HL-60 (cell line): Measurements from ENCODE around the gene CST9.

Source experiments
- DNase-seq, 2 experiments: peaks; one replicate each; pipeline ENCODE4 v3.0.0-alpha.2; 2010 to 2020; ENCODE audit warnings: low read depth in 1 of 2, low spot score in 1 of 2
- H3K27ac ChIP-seq: fragments of 250-450 bp; sonication (Bioruptor Pico); replicated peaks from 2 replicates; pipeline ENCODE4 v1.5.1; 2020; ENCODE audit warnings: mild to moderate bottlenecking, moderate library complexity
- H3K27me3 ChIP-seq: fragments of 250-450 bp; sonication (Bioruptor Pico); 2 replicates; pipeline ENCODE4 v1.5.1; 2021; ENCODE audit warnings: mild to moderate bottlenecking, moderate library complexity; ENCODE audit not compliant: insufficient read depth, poor library complexity, severe bottlenecking
- H3K4me3 ChIP-seq: replicated peaks from 2 replicates; pipeline ENCODE4 v1.5.1; 2011; ENCODE audit warnings: mild to moderate bottlenecking, control low read depth, low read length; ENCODE audit not compliant: insufficient read depth
- GABPA ChIP-seq: IDR thresholded peaks from 2 replicates; pipeline ENCODE4 v1.6.1; 2012; ENCODE audit warnings: low read depth
- POLR2AphosphoS5 ChIP-seq: IDR thresholded peaks from 2 replicates; pipeline ENCODE4 v1.6.1; 2012; ENCODE audit warnings: low read depth
- SPI1 ChIP-seq: IDR thresholded peaks from 2 replicates; pipeline ENCODE4 v1.6.1; 2012; ENCODE audit warnings: low read depth, mild to moderate bottlenecking, borderline replicate concordance
- TF ChIP-seq, protein P1 (sequence below): IDR thresholded peaks from one replicate; pipeline ENCODE4 v1.5.1; 2011; ENCODE audit warnings: low read length, control low read depth, inconsistent platforms; ENCODE audit not compliant: insufficient read depth
- TF ChIP-seq, protein P2 (sequence below): IDR thresholded peaks from 2 replicates; pipeline ENCODE4 v1.6.1; 2012; ENCODE audit warnings: low read depth; ENCODE audit not compliant: insufficient replicate concordance

CST9 gene

DNA sequence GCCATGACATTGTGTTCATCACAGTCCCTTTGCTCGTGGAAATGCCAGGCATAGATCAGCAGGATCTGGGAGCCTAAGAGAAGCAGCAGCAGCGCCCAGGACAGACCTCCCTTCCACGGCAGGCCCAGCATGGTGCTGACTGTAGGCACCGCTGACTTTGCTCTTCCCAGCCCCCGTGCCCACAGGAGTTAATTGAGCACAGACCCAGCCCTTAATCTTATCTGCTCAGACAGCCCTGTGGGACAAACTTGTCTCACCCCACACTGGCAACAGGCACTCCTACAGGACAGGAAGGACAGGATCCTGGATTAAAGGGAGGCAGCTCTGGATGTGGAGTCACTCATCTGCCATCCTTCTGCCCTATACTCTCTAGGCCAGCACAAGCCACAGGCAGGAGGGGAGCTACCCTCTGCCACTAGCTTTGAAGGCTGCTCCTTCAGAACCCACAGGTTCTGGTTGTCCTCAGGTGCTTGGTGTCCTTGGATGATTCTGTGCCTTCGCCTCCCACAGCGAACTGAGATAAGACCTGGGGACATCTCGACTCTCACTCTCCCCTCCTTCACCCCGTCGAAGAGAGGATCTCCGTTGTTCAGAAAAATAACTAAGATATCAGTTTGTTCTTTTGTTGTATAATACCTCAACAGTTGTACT lies 37.3 kb downstream of the CST9 start, which contains the start of gene CST9L:
Gene CST9L (minus strand): TSS at position 165 of the 651 bp plus-strand sequence. CDS start 34 bp downstream, at position 131.
- no peak for TF ChIP-seq SPI1
- TF ChIP-seq POLR2AphosphoS5: no peak
- TF ChIP-seq GABPA: no peak
- TF ChIP-seq, protein P1, sequence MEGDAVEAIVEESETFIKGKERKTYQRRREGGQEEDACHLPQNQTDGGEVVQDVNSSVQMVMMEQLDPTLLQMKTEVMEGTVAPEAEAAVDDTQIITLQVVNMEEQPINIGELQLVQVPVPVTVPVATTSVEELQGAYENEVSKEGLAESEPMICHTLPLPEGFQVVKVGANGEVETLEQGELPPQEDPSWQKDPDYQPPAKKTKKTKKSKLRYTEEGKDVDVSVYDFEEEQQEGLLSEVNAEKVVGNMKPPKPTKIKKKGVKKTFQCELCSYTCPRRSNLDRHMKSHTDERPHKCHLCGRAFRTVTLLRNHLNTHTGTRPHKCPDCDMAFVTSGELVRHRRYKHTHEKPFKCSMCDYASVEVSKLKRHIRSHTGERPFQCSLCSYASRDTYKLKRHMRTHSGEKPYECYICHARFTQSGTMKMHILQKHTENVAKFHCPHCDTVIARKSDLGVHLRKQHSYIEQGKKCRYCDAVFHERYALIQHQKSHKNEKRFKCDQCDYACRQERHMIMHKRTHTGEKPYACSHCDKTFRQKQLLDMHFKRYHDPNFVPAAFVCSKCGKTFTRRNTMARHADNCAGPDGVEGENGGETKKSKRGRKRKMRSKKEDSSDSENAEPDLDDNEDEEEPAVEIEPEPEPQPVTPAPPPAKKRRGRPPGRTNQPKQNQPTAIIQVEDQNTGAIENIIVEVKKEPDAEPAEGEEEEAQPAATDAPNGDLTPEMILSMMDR: no peak
- TF ChIP-seq, protein P2, sequence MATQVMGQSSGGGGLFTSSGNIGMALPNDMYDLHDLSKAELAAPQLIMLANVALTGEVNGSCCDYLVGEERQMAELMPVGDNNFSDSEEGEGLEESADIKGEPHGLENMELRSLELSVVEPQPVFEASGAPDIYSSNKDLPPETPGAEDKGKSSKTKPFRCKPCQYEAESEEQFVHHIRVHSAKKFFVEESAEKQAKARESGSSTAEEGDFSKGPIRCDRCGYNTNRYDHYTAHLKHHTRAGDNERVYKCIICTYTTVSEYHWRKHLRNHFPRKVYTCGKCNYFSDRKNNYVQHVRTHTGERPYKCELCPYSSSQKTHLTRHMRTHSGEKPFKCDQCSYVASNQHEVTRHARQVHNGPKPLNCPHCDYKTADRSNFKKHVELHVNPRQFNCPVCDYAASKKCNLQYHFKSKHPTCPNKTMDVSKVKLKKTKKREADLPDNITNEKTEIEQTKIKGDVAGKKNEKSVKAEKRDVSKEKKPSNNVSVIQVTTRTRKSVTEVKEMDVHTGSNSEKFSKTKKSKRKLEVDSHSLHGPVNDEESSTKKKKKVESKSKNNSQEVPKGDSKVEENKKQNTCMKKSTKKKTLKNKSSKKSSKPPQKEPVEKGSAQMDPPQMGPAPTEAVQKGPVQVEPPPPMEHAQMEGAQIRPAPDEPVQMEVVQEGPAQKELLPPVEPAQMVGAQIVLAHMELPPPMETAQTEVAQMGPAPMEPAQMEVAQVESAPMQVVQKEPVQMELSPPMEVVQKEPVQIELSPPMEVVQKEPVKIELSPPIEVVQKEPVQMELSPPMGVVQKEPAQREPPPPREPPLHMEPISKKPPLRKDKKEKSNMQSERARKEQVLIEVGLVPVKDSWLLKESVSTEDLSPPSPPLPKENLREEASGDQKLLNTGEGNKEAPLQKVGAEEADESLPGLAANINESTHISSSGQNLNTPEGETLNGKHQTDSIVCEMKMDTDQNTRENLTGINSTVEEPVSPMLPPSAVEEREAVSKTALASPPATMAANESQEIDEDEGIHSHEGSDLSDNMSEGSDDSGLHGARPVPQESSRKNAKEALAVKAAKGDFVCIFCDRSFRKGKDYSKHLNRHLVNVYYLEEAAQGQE: no peak
- Histone ChIP-seq H3K4me3 (no peak within 1 kb of the TSS), H3K27me3 (no peaks in the 10 kb centered on the region)

GRCh38 chr20:23566199-23566932 lies 39.4 kb downstream of the CST9 start:
- H3K27ac ChIP-seq: no peak overlapping the region
- TF ChIP-seq GABPA: no peak
- TF ChIP-seq, protein P2: no peak
- no peak for TF ChIP-seq SPI1
- TF ChIP-seq, protein P1: no peak
- TF ChIP-seq POLR2AphosphoS5: no peak
- H3K4me3 ChIP-seq: no peak overlapping the region
- H3K27me3 ChIP-seq: no peaks in the 10 kb centered on the region
- DNase-seq: no peak

More for the DNA sequence above, 37.3 kb downstream of the CST9 start, which contains the start of gene CST9L:
- no peak within 1 kb of the TSS for H3K27ac ChIP-seq
- DNase-seq: no peak

- TF ChIP-seq GABPA (no peak), SPI1 (no peak), POLR2AphosphoS5 (no peak)
- TF ChIP-seq, protein P2: no peak
- TF ChIP-seq, protein P1: no peak
Observed at GRCh38 chr20:23565503-23566045, 40.1 kb downstream of the CST9 start.

More at GRCh38 chr20:23565503-23566045, 40.1 kb downstream of the CST9 start:
- Histone ChIP-seq H3K27ac (no peak overlapping the region), H3K27me3 (no peaks in the 10 kb centered on the region), H3K4me3 (no peak overlapping the region)
- DNase-seq: no peak
